ENCODE data around the gene RNF149.

DNA sequence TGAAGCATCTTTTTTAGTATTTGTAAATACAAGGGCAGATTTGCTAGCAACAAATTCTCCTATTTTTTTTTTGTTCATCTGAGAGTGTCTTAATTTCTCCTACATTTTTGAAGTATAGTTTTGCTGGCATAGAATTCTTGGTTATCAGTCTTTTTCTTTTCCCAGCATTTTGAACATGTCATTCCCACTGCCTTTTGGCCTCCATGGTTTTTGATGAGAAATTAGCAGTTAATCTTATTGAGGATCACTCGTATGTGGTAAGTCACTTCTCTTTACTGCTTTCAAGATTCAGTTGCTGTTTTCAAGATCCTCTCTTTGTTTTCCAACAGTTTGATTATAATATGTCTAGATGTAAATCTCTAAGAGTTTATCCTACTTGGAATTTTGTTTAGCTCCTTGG, 16.9 kb upstream of the RNF149 start:
- TF ChIP-seq, protein P1, sequence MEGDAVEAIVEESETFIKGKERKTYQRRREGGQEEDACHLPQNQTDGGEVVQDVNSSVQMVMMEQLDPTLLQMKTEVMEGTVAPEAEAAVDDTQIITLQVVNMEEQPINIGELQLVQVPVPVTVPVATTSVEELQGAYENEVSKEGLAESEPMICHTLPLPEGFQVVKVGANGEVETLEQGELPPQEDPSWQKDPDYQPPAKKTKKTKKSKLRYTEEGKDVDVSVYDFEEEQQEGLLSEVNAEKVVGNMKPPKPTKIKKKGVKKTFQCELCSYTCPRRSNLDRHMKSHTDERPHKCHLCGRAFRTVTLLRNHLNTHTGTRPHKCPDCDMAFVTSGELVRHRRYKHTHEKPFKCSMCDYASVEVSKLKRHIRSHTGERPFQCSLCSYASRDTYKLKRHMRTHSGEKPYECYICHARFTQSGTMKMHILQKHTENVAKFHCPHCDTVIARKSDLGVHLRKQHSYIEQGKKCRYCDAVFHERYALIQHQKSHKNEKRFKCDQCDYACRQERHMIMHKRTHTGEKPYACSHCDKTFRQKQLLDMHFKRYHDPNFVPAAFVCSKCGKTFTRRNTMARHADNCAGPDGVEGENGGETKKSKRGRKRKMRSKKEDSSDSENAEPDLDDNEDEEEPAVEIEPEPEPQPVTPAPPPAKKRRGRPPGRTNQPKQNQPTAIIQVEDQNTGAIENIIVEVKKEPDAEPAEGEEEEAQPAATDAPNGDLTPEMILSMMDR (IDR thresholded peaks at IDR 0.05), result no peak
- no peak for TF ChIP-seq POLR2A (IDR thresholded peaks at IDR 0.05)
- no peak for TF ChIP-seq POLR2AphosphoS5 (IDR thresholded peaks at IDR 0.05)
